Suprapubic skin (tissue), 4 donors: Measurements from ENCODE around the gene APMAP. TPM values are rescaled to one million over a fixed set of nuclear protein-coding genes. Genes with fewer than 3 reads are reported as not detected.

Source experiments
- DNase-seq, 2 donors: peaks; one replicate each; pipeline ENCODE4 v3.0.0-alpha.2; 2019; ENCODE audit warnings: low spot score in 2 of 2
- H3K27ac ChIP-seq: fragments of 200-600 bp; sonication (generic); one replicate; pipeline ENCODE4 v1.5.1; 2019
- H3K27me3 ChIP-seq: fragments of 200-600 bp; sonication (generic); one replicate; pipeline ENCODE4 v1.5.1; 2019
- H3K36me3 ChIP-seq: fragments of 200-600 bp; sonication (generic); one replicate; pipeline ENCODE4 v1.5.1; 2019
- H3K4me1 ChIP-seq: fragments of 200-600 bp; sonication (generic); one replicate; pipeline ENCODE4 v1.5.1; 2019
- H3K4me3 ChIP-seq: fragments of 200-600 bp; sonication (generic); one replicate; pipeline ENCODE4 v1.5.1; 2019; ENCODE audit warnings: mild to moderate bottlenecking
- H3K9me3 ChIP-seq: fragments of 200-600 bp; sonication (generic); one replicate; pipeline ENCODE4 v1.5.1; 2019
- CTCF ChIP-seq, 2 donors: fragments of 200-600 bp in 1 of 2; fragments of 450-650 bp in 1 of 2; sonication (generic) in 1 of 2; IDR thresholded peaks; one replicate each; pipeline ENCODE4 v1.5.1; 2016 to 2019; ENCODE audit warnings: antibody characterized with exemption in 2 of 2, mild to moderate bottlenecking in 1 of 2, moderate library complexity in 1 of 2
- EP300 ChIP-seq: sonication (generic); formaldehyde crosslinking; IDR thresholded peaks from one replicate; pipeline ENCODE4 v1.6.1; 2017; ENCODE audit warnings: antibody characterized with exemption
- POLR2A ChIP-seq, 2 donors: fragments of 450-650 bp; IDR thresholded peaks; one replicate each; pipeline ENCODE4 v1.6.1; 2017; ENCODE audit warnings: antibody characterized with exemption in 2 of 2, mild to moderate bottlenecking in 2 of 2, moderate library complexity in 2 of 2
- POLR2AphosphoS5 ChIP-seq, 3 donors: sonication (generic); formaldehyde crosslinking; IDR thresholded peaks; one replicate each; pipeline ENCODE4 v1.6.1; 2017; ENCODE audit warnings: antibody characterized with exemption in 3 of 3
- WGBS: methylation state at CpG from one replicate; pipeline ENCODE4 v1.1.5; 2018; 5-methylcytosine and 5-hydroxymethylcytosine counted together
- total RNA-seq, 4 donors: library from RNA; depleted of rRNA; stranded (reverse); fragments of >200 nt; gene quantifications; one replicate each; pipeline ENCODE4 v1.1.0, GENCODE V29; 2016

APMAP gene
- total RNA-seq, 4 donors from 2014 or later, result 61.8 to 89.3 (median 69.9) TPM

GRCh38 chr20:24936526-24937407 lies 55.8 kb downstream of the APMAP start:
- 82% methylated on average over 5 of the region's 7 CpGs for WGBS
- Histone ChIP-seq H3K36me3 (no peaks in the 10 kb centered on the region), H3K4me3 (no peak overlapping the region), H3K9me3 (no peaks in the 10 kb centered on the region), H3K27ac (no peak overlapping the region), H3K27me3 (no peaks in the 10 kb centered on the region), H3K4me1 (no peaks in the 10 kb centered on the region)
- DNase-seq, result no peak
- TF ChIP-seq EP300, result no peak
- TF ChIP-seq POLR2AphosphoS5 (IDR thresholded peaks at IDR 0.05), result no peak
- TF ChIP-seq CTCF (IDR thresholded peaks at IDR 0.05), result no peak
- no peak for TF ChIP-seq POLR2A (IDR thresholded peaks at IDR 0.05)

- Histone ChIP-seq H3K36me3 (no peaks in the 10 kb centered on the region), H3K4me1 (peaks cover 7% of the 10 kb centered on the region), H3K27ac (no peak overlapping the region), H3K27me3 (no peaks in the 10 kb centered on the region), H3K4me3 (no peak overlapping the region), H3K9me3 (no peaks in the 10 kb centered on the region)
- TF ChIP-seq POLR2AphosphoS5 (IDR thresholded peaks at IDR 0.05) (no peak), CTCF (IDR thresholded peaks at IDR 0.05) (no peak), POLR2A (IDR thresholded peaks at IDR 0.05) (no peak), EP300 (no peak)
- peak in 1 of 2 donors; percentile 29 for DNase-seq
- 88% methylated on average over 4 of the region's 4 CpGs for WGBS
Measured at GRCh38 chr20:24935766-24936525, 56.6 kb downstream of the APMAP start.

GRCh38 chr20:24935140-24935539 lies 57.4 kb downstream of the APMAP start:
- H3K9me3 ChIP-seq, result no peaks in the 10 kb centered on the region
- no peak for TF ChIP-seq POLR2A (IDR thresholded peaks at IDR 0.05)
- TF ChIP-seq EP300, result no peak
- TF ChIP-seq CTCF (IDR thresholded peaks at IDR 0.05), result no peak
- no peak for TF ChIP-seq POLR2AphosphoS5 (IDR thresholded peaks at IDR 0.05)
- H3K27me3 ChIP-seq, result no peaks in the 10 kb centered on the region
- H3K4me1 ChIP-seq, result peaks cover 11% of the 10 kb centered on the region
- peak; percentile 38 to 55 for DNase-seq
- H3K4me3 ChIP-seq, result no peak overlapping the region
- no peak overlapping the region for H3K27ac ChIP-seq
- 92% methylated on average over 3 of the region's 3 CpGs for WGBS
- H3K36me3 ChIP-seq, result no peaks in the 10 kb centered on the region

GRCh38 chr20:24934716-24935115 lies 57.8 kb downstream of the APMAP start:
- Histone ChIP-seq H3K36me3 (no peaks in the 10 kb centered on the region), H3K4me1 (peaks cover 15% of the 10 kb centered on the region), H3K9me3 (no peaks in the 10 kb centered on the region), H3K4me3 (no peak overlapping the region), H3K27ac (no peak overlapping the region), H3K27me3 (no peaks in the 10 kb centered on the region)
- no peak for DNase-seq
- WGBS, result 84% methylated on average over 3 of the region's 3 CpGs
- TF ChIP-seq CTCF (IDR thresholded peaks at IDR 0.05), result no peak
- TF ChIP-seq POLR2A (IDR thresholded peaks at IDR 0.05), result no peak
- no peak for TF ChIP-seq POLR2AphosphoS5 (IDR thresholded peaks at IDR 0.05)
- TF ChIP-seq EP300, result no peak

GRCh38 chr20:24934101-24934661 lies 58.4 kb downstream of the APMAP start:
- peak; percentile 40 to 76 for DNase-seq
- no peaks in the 10 kb centered on the region for H3K36me3 ChIP-seq
- 89% methylated on average over 8 of the region's 9 CpGs for WGBS

More at GRCh38 chr20:24934101-24934661, 58.4 kb downstream of the APMAP start:
- no peaks in the 10 kb centered on the region for H3K27me3 ChIP-seq
- H3K9me3 ChIP-seq, result no peaks in the 10 kb centered on the region
- H3K27ac ChIP-seq, result no peak overlapping the region
- no peak for TF ChIP-seq EP300
- no peak for TF ChIP-seq CTCF (IDR thresholded peaks at IDR 0.05)
- TF ChIP-seq POLR2A (IDR thresholded peaks at IDR 0.05), result no peak
- TF ChIP-seq POLR2AphosphoS5 (IDR thresholded peaks at IDR 0.05), result no peak
- H3K4me3 ChIP-seq, result no peak overlapping the region
- H3K4me1 ChIP-seq, result peaks cover 19% of the 10 kb centered on the region
